ENCODE data around the gene TRMT44. TPM values are rescaled to one million over a fixed set of nuclear protein-coding genes. Genes with fewer than 3 reads are reported as not detected.

The TRMT44 gene
- total and polyA plus RNA-seq, 2 donors (not counting 1 experiment from before 2014, with no cell fraction given): 13.3 to 37.4 TPM

DNA sequence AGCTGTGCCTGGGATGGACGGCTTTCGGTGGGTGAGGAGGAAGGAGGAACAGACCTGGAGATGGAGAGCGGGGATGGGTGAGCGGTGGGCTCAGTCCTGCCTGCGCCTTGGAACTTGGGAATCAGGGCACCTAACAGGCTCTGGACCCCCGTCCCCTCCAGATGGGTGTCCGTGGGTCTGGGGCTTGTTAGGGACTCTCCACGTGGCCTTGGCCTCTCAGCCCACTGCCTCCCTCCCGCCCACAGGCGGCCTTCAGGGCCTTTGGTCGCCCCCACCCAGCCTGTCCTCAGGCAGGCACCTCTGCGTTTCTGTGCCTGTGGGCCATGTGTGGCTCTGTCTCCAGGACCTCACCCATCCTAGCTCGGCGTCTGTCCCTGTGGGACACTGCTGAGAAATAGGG is 29.0 kb downstream of the TRMT44 start:
- no peak overlapping the region for H3K4me2 ChIP-seq (replicated peaks; ENCODE audit: low read depth, low read length, poor library complexity, severe bottlenecking)
- H3K9me3 ChIP-seq (ENCODE audit: control extremely low read depth in 1 of 3, control insufficient read depth in 2 of 3, insufficient read depth in 1 of 3, low read length in 2 of 3): no peaks in the 10 kb centered on the region
- H3K4me3 ChIP-seq (ENCODE audit: control extremely low read depth in 1 of 5, extremely low read depth in 1 of 5, insufficient read depth in 1 of 5, low read depth in 2 of 5, low read length in 4 of 5): no peak overlapping the region
- no peak overlapping the region for H3K9ac ChIP-seq (ENCODE audit: low read length)
- POLR2A ChIA-PET: no interaction called here
- no peaks in the 10 kb centered on the region for H3K4me1 ChIP-seq (ENCODE audit: control insufficient read depth in 2 of 2, insufficient read depth in 2 of 2, low read length in 2 of 2)
- TF ChIP-seq CTCF (IDR thresholded peaks at IDR 0.05): no peak
- no peak for TF ChIP-seq EZH2 (IDR thresholded peaks at IDR 0.05; ENCODE audit: borderline replicate concordance, insufficient read depth, low read depth, low read length, poor library complexity, severe bottlenecking)
- no peaks in the 10 kb centered on the region for H4K20me1 ChIP-seq (ENCODE audit: control insufficient read depth, insufficient read depth, low read length, poor library complexity, severe bottlenecking)
- H3K27ac Mint-ChIP-seq: no peak overlapping the region
- no peaks in the 10 kb centered on the region for H3K27me3 Mint-ChIP-seq
- no peaks in the 10 kb centered on the region for H3K9me3 Mint-ChIP-seq (ENCODE audit: insufficient read depth)
- no peak overlapping the region for H2AFZ ChIP-seq (ENCODE audit: insufficient read depth, low read depth, low read length, poor library complexity, severe bottlenecking)
- ATAC-seq (ENCODE audit: low read depth): no peak
- CTCF ChIA-PET: interaction anchor here (0.6 to 2.8 kb wide), 3 partner anchors 11 to 638 kb away, joined by 3 to 9 read pairs (median 5); no protein-coding TSS in a partner anchor
- H3K79me2 ChIP-seq (ENCODE audit: control insufficient read depth, insufficient read depth, low read length): no peaks in the 10 kb centered on the region
- H3K36me3 ChIP-seq (replicated peaks in 1 of 2; ENCODE audit: control extremely low read depth in 1 of 2, control insufficient read depth in 1 of 2, extremely low read depth in 1 of 2, insufficient read depth in 2 of 2, low read length in 1 of 2): peaks cover 3 to 34% of the 10 kb centered on the region in 2 experiments
- WGBS (ENCODE audit: insufficient coverage): 86% methylated on average over 13 of the region's 14 CpGs
- peaks cover 2% of the 10 kb centered on the region for H3K4me1 Mint-ChIP-seq
- H3K27ac ChIP-seq (ENCODE audit: low read length in 2 of 2): no peak overlapping the region
- intact Hi-C loops (cut with micrococcal nuclease): no loop called here
- no peak overlapping the region for H3K4me3 Mint-ChIP-seq
- no peaks in the 10 kb centered on the region for H3K27me3 ChIP-seq (replicated peaks in 1 of 4; ENCODE audit: control extremely low read depth in 1 of 4, control insufficient read depth in 3 of 4, insufficient read depth in 4 of 4, low read length in 3 of 4)
- DNase-seq: no peak

DNA sequence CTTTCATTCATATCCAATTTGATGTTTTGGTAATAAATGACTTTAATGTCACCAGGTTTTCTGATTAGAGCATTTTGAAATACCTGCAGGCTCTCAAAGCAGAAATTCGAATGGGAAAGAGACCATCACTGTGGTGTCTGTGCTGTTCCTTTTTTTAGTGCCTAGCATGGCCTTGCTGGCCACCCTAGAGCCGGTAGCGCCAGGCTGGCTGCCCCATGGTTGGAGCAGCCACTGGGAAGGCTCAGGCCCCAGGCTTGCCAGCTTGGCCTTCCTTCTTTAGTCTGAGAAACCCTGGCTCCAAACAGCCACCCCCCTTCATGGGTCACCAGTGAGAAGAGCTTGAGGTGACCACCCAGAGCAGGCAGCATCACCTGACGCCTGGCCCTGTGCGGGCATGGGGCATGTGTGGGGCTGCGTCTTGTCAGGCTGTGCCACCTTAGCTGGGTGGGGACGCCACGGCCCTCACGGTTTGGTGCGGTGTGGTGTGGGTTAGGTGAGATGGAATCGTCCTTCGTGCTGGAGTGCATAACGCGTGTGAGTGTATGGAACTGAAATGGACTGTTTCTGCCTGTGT is 30.0 kb downstream of the TRMT44 start:
- Histone ChIP-seq H3K4me2 (replicated peaks; ENCODE audit: low read depth, low read length, poor library complexity, severe bottlenecking) (no peak overlapping the region), H3K27me3 (replicated peaks in 1 of 4; ENCODE audit: control extremely low read depth in 1 of 4, control insufficient read depth in 3 of 4, insufficient read depth in 4 of 4, low read length in 3 of 4) (no peaks in the 10 kb centered on the region), H2AFZ (ENCODE audit: insufficient read depth, low read depth, low read length, poor library complexity, severe bottlenecking) (no peak overlapping the region), H3K9me3 (ENCODE audit: control extremely low read depth in 1 of 3, control insufficient read depth in 2 of 3, insufficient read depth in 1 of 3, low read length in 2 of 3) (no peaks in the 10 kb centered on the region), H3K9ac (ENCODE audit: low read length) (no peak overlapping the region), H3K36me3 (replicated peaks in 1 of 2; ENCODE audit: control extremely low read depth in 1 of 2, control insufficient read depth in 1 of 2, extremely low read depth in 1 of 2, insufficient read depth in 2 of 2, low read length in 1 of 2) (peaks cover 0 to 28% of the 10 kb centered on the region in 2 experiments), H3K4me1 (ENCODE audit: control insufficient read depth in 2 of 2, insufficient read depth in 2 of 2, low read length in 2 of 2) (no peaks in the 10 kb centered on the region), H3K4me3 (ENCODE audit: control extremely low read depth in 1 of 5, extremely low read depth in 1 of 5, insufficient read depth in 1 of 5, low read depth in 2 of 5, low read length in 4 of 5) (no peak overlapping the region), H3K27ac (ENCODE audit: low read length in 2 of 2) (no peak overlapping the region), H3K79me2 (ENCODE audit: control insufficient read depth, insufficient read depth, low read length) (no peaks in the 10 kb centered on the region), H4K20me1 (ENCODE audit: control insufficient read depth, insufficient read depth, low read length, poor library complexity, severe bottlenecking) (no peaks in the 10 kb centered on the region)
- Mint-ChIP-seq H3K4me3 (no peak overlapping the region), H3K9me3 (ENCODE audit: insufficient read depth) (no peaks in the 10 kb centered on the region), H3K27ac (no peak overlapping the region), H3K27me3 (no peaks in the 10 kb centered on the region), H3K4me1 (peaks cover 2% of the 10 kb centered on the region)
- POLR2A ChIA-PET: no interaction called here
- WGBS (ENCODE audit: insufficient coverage): 97% methylated on average over 14 of the region's 14 CpGs
- no peak for ATAC-seq (ENCODE audit: low read depth)
- intact Hi-C loops (cut with micrococcal nuclease): no loop called here
- TF ChIP-seq EZH2 (IDR thresholded peaks at IDR 0.05; ENCODE audit: borderline replicate concordance, insufficient read depth, low read depth, low read length, poor library complexity, severe bottlenecking) (no peak), CTCF (IDR thresholded peaks at IDR 0.05) (no peak)
- DNase-seq: no peak
- CTCF ChIA-PET: interaction anchor here (2.8 kb wide), 1 partner anchor 12 kb away, joined by 9 read pairs; no protein-coding TSS in a partner anchor
